ENCODE data around the gene MGST3. TPM values are rescaled to one million over a fixed set of nuclear protein-coding genes. Genes with fewer than 3 reads are reported as not detected.
A peak's percentile ranks its signal among the peaks of the same experiment; 100 is the strongest.
"Not testable (repeated sequence)": the region's sequence is repeated elsewhere in the genome, so short reads cannot be mapped to it uniquely, and the experiment has no call there.

The MGST3 gene
- 161 TPM for total RNA-seq

DNA sequence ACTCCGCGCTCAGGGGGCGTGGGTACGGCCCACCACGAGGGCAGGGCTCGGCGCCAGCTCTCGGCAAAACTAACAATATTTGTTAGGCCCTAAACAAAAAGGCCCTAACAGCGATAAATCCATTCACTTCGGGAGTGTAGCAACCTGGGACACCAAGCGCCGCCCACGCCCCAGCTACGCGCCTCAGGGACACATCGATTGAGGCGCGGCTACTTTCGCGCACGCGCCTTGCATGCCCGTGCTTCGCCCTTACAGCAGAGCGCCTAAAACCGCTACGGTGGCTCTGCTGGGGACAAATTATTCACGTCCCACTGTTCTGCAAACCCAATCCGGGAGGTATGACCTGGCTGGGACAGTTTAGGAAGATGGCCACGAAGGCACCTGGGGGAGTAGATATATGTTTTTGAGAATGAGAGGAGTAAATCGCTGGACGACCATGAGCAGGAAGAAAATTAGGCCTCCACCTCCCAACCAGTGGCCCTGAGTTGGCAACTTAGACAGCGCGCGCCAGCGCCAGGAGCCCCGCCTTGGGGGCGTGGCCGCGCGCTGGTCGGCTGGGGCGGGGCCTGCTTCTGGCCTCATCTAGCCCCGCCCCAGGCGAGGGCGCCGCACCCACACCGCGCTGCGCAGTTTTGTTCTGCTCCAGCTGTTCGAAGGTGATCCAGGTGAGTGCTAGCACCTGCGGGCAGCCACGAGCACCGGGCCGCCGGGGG, at the start of gene MGST3:
Gene MGST3, plus strand, starts transcription at position 606 of the 713 bp plus-strand sequence. CDS start 18,614 bp downstream, outside the sequence.
- peak; percentile 93 for DNase-seq (ENCODE audit: low spot score)

DNA sequence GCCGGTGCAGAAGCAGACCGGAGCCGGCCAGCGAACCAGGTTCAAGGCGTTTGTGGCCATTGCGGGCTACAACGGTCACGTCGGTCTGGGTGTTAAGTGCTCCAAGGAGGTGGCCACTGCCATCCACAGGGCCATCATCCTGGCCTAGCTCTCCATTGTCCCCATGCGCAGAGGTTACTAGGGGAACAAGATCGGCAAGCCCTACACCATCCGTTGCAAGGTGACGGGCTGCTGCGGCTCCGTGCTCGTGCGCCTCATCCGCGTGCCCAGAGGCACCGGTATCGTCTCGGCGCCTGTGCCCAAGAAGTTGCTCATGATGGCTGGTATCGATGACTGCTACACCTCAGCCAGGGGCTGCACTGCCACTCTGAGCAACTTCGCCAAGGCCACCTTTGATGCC, 49.1 kb upstream of the MGST3 start:
- DNase-seq (ENCODE audit: low spot score): no peak

DNA sequence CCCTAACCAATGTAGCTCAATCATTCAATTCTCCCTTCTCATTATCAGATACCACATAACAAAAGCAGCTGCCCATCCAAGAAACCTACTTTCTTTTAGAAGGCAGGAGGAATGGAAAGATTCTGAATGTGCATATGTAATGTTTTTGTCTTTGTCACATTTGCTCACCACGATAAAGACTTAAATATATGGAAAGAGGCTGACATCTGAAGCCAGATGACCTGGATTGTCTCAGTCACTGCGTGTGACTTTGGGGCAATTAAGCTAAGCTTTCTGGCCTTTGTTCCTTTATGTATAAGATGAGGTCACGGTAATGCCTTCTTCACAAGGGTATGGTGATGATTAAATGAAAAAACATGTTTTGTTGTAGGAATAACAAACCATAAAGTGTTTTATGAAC, 44.6 kb upstream of the MGST3 start:
- no peak for DNase-seq (ENCODE audit: low spot score)

DNA sequence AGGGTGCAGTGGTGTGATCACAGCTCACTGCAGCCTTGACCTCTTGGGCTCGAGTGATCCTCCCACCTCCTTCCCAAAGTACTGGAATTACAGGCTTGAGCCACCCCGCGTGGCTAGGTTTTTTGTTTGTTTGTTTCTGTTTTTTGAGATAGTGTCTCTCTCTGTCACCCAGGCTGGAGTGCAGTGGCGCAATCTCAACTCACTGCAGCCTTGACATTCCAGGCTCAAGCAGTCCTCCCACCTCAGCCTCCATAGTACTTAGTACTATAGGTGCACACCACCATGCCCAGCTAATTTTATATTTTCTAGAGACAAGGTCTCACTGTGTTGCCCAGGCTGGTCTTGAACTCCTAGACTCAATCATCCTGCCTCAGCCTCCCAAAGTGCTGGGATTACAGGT, 39.6 kb upstream of the MGST3 start:
- not testable (repeated sequence) for DNase-seq (ENCODE audit: low spot score)

DNA sequence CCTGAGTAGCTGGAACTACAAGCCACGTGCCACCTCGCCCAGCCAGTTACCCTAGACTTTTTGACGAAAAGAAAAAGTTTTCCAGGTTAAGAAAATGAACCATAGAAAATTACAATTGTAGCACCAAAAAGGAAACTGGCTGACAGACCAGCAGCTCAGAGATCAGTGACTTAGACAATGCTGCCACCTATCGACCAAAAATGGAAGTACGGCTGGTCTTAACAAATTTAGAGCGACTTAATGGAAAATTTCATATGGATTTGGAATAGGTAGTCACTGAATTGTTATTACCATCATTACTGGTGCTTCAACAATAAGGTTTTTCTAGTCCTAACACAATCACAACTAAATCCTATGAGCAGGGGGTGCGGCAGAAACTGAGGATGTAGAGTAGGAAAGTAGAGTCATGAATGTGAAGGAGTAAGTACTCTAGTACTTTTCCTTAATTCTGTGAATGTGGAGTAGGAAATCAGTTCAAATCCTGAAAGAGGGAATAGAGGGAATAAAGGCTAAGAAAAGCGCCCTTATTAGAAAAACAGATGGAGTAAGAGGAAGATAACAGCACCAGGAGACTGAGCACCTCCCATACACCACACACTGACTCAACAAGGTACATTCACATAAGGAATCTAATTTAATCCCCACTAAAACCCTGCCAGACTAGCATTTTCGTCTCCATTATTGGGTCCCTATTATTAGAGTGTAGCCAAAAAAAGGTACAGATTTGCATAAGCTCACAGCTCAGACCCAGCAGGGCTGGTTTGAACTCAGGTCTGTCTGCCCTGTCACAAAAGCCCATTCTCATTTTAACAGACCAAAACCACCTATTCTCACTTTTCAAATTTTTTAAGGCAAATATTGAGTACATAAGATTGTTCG, 37.9 kb upstream of the MGST3 start:
- DNase-seq (ENCODE audit: low spot score): peak; percentile 73

DNA sequence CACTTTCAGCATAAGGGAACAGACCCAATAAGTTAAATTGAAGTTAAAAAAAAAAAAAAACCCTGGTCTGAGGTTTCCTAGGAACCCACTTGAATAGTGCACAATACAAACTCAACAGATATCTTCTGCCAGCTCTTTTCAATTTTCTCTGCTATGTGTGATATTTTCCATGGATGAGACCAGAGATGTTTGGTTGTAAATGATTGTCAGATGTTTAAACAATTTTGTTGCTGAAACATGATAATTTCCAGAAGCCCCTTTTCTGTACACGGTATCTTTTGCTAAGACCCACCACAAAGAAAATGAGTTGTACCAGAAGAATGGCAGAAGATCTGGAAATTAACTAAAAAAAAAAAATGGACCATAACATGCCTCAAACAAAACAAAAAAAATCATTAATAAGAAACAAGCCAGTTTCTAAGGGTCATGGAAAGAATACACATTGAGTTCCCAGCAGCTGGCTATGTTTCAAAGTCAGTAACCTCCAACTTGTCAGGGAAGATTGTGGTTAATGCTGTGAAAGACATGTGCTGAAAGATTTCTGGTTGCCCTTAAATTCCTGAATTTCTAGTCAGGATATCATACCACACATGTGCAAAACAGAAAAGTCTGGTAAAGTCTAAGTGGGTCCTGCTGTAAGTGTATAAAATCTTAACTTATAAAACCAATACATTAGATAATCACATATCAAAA, 35.6 kb upstream of the MGST3 start:
- DNase-seq (ENCODE audit: low spot score): no peak

DNA sequence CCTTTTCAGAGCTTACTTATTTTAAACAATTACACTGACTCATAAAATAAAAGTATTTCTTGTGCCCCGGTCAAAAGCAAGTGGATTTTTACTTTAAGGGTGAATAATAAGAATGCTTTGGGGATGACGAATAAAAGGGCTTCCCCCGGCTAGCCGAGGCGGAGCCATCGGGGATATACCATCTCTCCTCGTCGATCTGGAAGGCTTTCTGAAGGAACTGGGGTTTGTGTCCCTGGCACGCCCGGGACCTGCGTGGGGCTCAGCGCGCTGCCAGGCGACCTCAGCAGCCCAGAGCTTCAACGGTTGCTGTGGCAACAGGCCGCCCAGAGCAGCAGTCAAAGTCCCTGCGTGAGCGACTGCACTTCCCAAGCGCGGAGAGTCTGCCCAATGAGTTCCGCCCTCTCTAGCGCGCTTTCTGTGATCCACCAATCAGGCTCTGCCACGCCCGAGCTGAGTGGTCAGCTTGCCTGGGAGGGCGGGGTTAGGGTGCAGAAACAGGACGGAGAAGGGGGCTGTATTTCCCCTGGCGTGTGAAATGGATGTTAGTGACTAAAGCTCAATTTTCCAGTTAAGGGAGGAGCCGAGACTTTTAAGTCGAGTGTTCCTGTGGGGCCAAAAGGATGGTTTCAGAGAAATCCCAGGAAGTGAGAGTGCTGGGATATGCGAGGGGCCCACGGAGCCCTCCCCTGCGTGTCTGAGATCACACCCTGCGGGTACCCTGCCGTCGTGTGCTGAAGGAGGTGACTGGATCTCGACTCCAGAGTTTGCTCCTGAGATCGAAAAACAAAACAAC, 33.0 kb upstream of the MGST3 start:
- DNase-seq (ENCODE audit: low spot score): peak; percentile 95

DNA sequence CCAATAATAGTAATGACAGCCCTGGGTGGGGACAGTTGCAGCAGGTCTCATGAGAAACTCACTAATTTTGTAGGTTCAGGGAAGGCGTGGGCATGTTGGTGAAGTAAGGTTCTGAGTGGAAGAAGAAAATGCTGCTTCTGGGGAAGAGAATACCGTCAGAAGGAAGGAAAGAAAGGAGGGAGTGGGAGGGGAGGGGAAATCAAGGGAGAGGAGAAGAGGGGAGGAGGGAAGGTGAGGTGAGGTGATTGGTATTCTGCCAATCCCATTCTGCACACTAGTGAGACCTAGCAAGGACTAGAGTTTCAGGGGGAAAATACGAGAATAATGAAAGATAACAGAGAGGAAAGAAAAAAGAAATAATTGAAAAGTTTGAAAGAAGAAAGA, 32.4 kb upstream of the MGST3 start:
- no peak for DNase-seq (ENCODE audit: low spot score)

DNA sequence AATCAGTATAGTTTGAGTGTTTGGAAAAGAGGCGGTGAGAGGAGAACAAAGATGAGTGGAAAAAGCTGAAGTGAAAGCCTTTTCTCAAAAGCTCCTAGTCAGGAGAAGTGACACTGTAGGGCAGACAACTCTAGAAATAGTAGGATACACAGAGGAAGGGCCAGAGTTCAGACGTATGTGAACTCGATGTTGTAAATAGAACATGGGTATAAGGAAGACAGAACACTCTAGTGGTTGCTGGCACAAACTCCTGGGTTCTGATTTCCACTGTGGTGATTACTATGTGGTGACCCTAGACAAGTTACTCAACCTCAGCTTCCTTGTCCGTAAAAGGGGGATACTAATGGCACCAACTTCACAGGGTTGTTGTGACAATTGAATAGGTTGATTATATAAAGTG, 30.2 kb upstream of the MGST3 start:
- DNase-seq (ENCODE audit: low spot score): no peak

DNA sequence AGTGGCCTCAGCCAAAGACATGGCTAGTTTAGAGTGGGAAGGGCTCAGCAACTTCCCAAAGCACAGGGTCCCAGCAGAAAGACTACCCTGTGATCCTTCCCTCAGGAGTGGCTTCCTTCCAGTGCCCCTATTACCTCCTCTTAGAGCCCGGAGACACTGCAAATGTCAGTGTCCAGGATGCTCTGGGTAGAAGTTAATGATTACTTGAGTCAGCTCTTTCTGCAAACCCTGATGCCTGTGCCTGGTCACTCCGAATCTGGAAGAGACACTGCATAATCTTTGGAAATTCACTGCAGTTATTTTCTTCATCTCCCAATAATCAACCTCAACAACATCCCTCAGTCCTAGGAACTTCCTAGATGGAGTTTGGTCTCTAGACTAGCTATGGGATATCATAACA, 27.2 kb upstream of the MGST3 start:
- no peak for DNase-seq (ENCODE audit: low spot score)

DNA sequence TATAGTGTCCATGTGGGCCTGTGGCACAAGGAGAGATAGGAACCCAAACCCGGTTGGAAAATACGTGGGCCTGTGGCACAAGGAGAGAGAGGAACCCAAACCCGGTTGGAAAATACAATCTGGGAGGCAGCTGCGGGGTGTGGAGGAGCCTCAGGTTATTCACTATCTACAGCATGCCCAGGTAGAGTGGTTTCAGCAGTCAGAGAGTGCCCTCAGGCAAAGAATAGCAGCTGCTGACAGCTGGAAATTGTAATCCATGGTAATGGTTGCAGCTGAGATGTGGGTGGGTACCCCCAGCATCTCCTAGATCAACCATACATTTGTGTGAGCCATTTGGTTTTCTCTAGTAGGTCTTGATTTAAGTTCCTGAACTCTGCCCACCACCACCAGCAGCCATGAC, 25.8 kb upstream of the MGST3 start:
- no peak for DNase-seq (ENCODE audit: low spot score)

DNA sequence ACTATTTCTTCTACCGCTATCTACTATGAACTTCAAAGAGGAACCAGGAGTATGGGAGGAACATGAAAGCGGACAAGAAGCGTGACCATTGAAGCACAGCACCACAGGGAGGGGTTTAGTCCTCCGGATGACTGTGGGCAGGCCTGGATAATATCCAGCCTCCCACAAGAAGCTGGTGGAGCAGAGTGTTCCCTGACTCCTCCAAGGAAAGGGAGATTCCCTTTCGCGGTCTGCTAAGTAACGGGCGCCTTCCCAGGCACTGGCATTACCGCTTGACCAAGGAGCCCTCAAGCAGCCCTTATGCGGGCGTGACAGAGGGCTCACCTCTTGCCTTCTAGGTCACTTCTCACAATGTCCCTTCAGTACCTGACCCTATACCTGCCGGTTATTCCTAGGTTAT, 24.4 kb upstream of the MGST3 start:
- DNase-seq (ENCODE audit: low spot score): not testable (repeated sequence)

DNA sequence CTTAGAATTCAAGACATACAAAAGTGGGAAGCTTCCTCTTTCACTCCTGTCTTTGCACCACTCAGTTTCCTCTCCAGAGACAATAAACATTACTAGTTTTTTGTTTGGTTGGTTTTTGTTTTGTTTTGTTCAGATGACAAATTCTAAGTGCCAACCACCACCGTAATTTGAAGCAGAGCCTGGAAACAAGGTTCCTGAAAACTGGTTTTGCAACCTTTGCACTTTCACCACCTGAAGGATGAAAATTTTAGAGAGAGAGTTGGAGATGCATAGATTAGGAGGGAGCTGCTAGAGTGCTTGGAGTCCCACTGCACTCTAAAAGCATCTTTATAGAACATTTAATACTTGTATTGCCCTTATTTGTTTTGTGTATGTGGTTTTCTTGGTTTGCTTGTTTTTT, 20.2 kb upstream of the MGST3 start:
- DNase-seq (ENCODE audit: low spot score): no peak

DNA sequence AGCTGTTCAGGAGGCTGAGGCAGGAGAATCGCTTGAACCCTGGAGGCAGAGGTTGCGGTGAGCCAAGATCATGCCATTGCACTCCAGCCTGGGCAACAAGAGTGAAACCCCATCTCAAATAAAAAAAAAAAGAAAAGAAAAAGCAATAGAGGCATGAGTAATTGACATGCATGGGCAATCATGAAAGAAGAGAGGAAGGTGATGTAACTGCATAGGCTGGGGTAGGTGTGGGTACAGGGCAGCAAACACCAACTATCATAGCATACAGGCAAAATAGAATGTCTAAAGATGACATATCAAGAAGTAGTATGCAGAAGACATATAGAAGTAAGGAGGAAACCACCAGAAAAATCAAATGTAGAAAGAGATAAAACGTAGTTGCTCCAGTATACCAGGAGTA, 19.0 kb upstream of the MGST3 start:
- no peak for DNase-seq (ENCODE audit: low spot score)

DNA sequence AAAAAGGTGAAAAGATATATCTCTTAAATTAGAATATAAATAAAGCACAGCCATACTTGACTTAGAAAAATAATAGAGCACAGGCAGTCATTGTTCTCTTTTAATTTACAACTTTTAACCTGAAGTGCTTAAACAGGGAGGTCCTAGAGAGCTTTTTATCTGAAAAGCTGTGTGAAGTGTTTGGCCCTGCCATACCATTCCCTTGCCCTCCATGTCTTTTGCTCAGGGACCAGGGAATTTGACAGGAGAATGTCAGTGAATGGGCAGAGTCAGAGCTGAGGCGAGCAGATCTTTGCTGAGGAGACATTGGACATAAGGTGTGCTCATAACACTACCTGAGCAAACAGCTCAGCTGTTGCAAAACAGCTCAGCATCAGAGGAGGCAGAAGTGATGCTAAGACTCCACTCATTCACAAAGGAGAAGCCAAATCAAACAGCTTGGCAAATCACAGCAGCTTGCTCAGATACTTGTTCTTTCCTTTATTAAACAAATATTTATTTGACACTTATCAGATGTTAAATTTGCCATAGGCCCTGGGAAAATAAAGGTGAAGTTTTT, 14.9 kb upstream of the MGST3 start:
- no peak for DNase-seq (ENCODE audit: low spot score)

DNA sequence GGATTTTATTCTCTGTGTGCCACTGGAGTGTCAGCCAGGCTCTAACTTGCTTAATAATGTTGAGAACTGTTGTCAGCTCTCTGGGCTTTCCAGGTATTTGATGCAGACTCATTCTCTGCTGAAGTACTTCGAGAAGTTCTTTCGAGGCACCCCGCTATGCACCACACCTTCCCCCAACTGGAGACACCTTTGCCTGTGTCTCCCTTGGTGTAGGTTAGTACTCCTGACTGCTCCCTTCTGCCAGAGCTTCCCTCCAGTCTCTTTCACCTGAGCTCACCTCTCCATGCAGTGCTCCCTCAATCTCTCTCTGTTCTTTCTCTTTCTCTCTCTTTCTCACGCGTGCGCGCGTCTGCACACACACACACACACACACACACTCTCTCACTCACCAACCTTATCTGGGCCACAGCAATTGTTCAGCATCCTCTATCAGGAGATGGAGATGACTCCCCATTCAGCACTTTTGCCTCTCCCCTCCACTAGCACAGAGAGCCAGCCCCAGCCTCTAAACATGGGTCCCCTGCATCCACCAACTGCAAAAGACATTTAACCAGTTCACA, 14.0 kb upstream of the MGST3 start:
- no peak for DNase-seq (ENCODE audit: low spot score)

DNA sequence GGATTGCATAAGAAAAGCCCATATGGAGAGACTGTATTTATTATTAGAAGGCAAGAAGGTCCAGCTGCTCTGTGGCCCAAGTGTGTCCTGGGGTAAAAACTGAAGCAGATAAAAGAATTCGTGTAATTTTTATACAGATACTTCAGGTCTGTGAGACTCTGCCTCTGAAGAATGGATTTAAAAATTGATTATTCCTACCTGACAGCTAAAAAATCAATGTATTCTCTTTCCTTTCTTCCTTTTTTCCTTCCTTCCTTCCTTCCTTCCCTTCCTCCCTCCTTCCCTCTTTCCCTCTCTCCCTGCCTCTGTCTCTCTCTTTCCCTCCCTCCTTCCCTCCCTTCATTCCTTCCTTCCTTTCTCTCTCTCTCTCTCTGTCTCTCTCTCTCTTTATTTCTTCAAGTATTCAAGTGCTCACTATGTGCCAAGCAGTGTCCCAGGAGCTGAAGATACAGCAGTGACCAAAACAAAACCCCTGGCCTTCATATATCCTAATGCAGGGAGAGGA, 11.3 kb upstream of the MGST3 start:
- DNase-seq (ENCODE audit: low spot score): no peak

DNA sequence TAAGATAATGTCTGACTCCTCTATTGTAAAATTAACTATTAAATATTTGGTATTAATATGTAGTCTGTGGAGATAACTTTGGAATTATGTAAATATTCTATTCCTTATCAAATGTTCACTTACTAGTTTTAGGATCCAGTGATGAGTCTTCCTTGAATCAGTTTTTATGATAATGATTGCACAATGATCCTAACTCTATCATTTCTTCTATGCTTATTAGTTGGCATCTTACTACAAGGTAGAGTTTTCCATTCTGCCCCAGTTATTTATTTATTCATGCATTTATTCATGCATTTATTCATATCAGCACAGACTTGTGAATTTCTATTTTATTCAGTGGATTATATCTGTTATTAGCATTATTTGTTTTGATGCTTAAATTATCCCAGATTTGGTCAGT, 7.4 kb upstream of the MGST3 start:
- no peak for DNase-seq (ENCODE audit: low spot score)

DNA sequence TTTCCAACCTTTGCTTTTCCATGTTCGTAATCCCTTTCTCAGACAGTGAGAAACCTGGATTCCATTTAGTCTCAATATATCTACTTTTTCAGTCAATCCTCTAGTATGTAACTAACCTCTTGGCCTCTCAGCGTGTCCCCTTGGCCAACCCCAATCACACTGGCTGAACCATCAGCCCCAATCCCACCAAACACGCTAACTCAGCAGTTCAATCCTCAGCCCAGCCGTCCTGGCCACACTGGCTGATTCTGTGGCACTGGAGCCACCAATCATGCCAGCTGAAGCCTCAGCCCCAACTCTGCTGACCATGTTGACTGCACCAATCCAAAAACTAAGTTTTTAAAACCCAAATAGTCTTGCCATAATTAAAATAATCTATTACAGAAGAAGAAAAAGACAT, 6.6 kb upstream of the MGST3 start:
- no peak for DNase-seq (ENCODE audit: low spot score)

DNA sequence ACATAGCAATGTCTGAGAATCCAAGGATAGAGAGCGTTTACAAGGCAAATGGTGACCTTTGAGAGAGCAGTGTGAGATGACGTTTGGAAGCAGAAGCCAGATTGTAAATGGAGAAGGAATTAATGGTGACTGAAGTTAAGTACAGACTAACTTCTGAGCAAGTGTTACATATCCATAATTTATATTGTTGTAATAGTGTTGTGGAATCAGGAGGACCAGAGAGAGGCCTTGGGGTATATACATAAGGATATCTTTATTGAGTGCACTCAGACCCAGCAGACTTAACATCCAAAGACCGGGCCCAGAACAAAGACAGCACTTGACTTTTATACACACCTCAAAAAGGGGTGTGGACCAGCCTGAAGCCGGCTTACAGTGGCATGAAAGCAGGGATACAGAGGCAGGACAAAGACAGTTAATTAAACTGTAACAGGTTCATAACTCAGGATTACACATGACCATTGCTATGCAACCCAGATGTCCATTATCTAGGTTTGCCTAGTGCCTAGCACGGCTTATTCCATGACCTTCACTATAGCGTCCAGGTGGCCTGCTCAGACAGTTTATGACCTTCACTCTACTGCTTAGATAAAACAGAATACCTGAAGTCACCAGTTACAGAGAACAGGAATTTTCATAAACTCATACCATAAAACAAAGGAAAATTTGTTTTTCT, 2.7 kb upstream of the MGST3 start:
- DNase-seq (ENCODE audit: low spot score): no peak
